ENCODE data around the gene C12orf76.

GRCh38 chr12:110035534-110036104 lies 12.7 kb downstream of the C12orf76 start:
- TF ChIP-seq EP300 (IDR thresholded peaks at IDR 0.05; ENCODE audit: borderline replicate concordance in 1 of 2, low read depth in 1 of 2, low read length in 1 of 2): no peak
- TF ChIP-seq FOXM1 (IDR thresholded peaks at IDR 0.05; ENCODE audit: low read depth): no peak
- no peak for TF ChIP-seq TCF12 (IDR thresholded peaks at IDR 0.05)
- TF ChIP-seq YY1 (IDR thresholded peaks at IDR 0.05; ENCODE audit: low read depth): no peak
- TF ChIP-seq CTCF (IDR thresholded peaks at IDR 0.05): no peak
- TF ChIP-seq CHD2 (IDR thresholded peaks at IDR 0.05; ENCODE audit: low read length, partially characterized antibody): no peak
- TF ChIP-seq JUND (IDR thresholded peaks at IDR 0.05): no peak
- no peak for TF ChIP-seq NRF1 (IDR thresholded peaks at IDR 0.05; ENCODE audit: low read depth, low read length)
- TF ChIP-seq NFIC (IDR thresholded peaks at IDR 0.05; ENCODE audit: borderline replicate concordance): no peak
